DMS153 (cell line): ENCODE measurements around the gene QSER1.
"Not testable (repeated sequence)": the region's sequence is repeated elsewhere in the genome, so short reads cannot be mapped to it uniquely, and the experiment has no call there.

Experiments used
- DNase-seq: peaks from one replicate; lab custom pipeline; 2025; lab: John Stamatoyannopoulos, UW

The QSER1 gene

GRCh38 chr11:32892355-32893092 lies at the start of gene QSER1:
Gene QSER1, plus strand, starts transcription at chr11:32892811. Its CDS starts 315 bp downstream, at chr11:32893126.
- DNase-seq: no peak

- no peak for DNase-seq
Measured at GRCh38 chr11:32843544-32843943, 49.1 kb upstream of the QSER1 start.

- DNase-seq: no peak
Measured at GRCh38 chr11:32847511-32847910, 45.1 kb upstream of the QSER1 start.

- no peak for DNase-seq
Measured at GRCh38 chr11:32849761-32850160, 42.9 kb upstream of the QSER1 start.

- no peak for DNase-seq
Measured at GRCh38 chr11:32851251-32851650, 41.4 kb upstream of the QSER1 start.

- DNase-seq: no peak
Measured at GRCh38 chr11:32852207-32852606, 40.4 kb upstream of the QSER1 start.

- DNase-seq: no peak
Measured at GRCh38 chr11:32855601-32856000, 37.0 kb upstream of the QSER1 start.

- no peak for DNase-seq
Measured at GRCh38 chr11:32858731-32859130, 33.9 kb upstream of the QSER1 start.

GRCh38 chr11:32861850-32862577 lies 30.6 kb upstream of the QSER1 start:
- DNase-seq: no peak

GRCh38 chr11:32864555-32864954 lies 28.1 kb upstream of the QSER1 start:
- DNase-seq: no peak

GRCh38 chr11:32868752-32869151 lies 23.9 kb upstream of the QSER1 start:
- DNase-seq: not testable (repeated sequence)

- peak; percentile 19 for DNase-seq
Measured at GRCh38 chr11:32870676-32871075, 21.9 kb upstream of the QSER1 start.

- no peak for DNase-seq
Measured at GRCh38 chr11:32874132-32874531, 18.5 kb upstream of the QSER1 start.

- no peak for DNase-seq
Measured at GRCh38 chr11:32881286-32881685, 11.3 kb upstream of the QSER1 start.

GRCh38 chr11:32883421-32883820 lies 9.2 kb upstream of the QSER1 start:
- DNase-seq: no peak

GRCh38 chr11:32884023-32884422 lies 8.6 kb upstream of the QSER1 start:
- DNase-seq: no peak

- no peak for DNase-seq
Measured at GRCh38 chr11:32884770-32885384, 7.7 kb upstream of the QSER1 start.

- no peak for DNase-seq
Measured at GRCh38 chr11:32885556-32885955, 7.1 kb upstream of the QSER1 start.

GRCh38 chr11:32886180-32886579 lies 6.4 kb upstream of the QSER1 start:
- no peak for DNase-seq

GRCh38 chr11:32887707-32888383 lies 4.8 kb upstream of the QSER1 start:
- not testable (repeated sequence) for DNase-seq

GRCh38 chr11:32888384-32888710 lies 4.3 kb upstream of the QSER1 start:
- not testable (repeated sequence) for DNase-seq

GRCh38 chr11:32888805-32889204 lies 3.8 kb upstream of the QSER1 start:
- DNase-seq: no peak
